SJSA1 (cell line): ENCODE results near the gene MAP3K21. TPM values are rescaled to one million over a fixed set of nuclear protein-coding genes. Genes with fewer than 3 reads are reported as not detected.
A peak's percentile ranks its signal among the peaks of the same experiment; 100 is the strongest.

ENCODE experiments used
- DNase-seq, 2 experiments: peaks; one replicate each; pipeline ENCODE4 v3.0.0-alpha.2; 2015 to 2020; ENCODE audit warnings: low spot score in 2 of 2, low read depth in 1 of 2
- H3K27ac ChIP-seq: fragments of 250-450 bp; sonication (Bioruptor Pico); 2 replicates; pipeline ENCODE4 v1.5.1; 2020; ENCODE audit warnings: mild to moderate bottlenecking, moderate library complexity
- H3K27me3 ChIP-seq: fragments of 250-450 bp; sonication (Bioruptor Pico); replicated peaks from 2 replicates; pipeline ENCODE4 v1.5.1; 2020; ENCODE audit warnings: mild to moderate bottlenecking, moderate library complexity
- H3K36me3 ChIP-seq: fragments of 250-450 bp; sonication (Bioruptor Pico); 2 replicates; pipeline ENCODE4 v1.5.1; 2020; ENCODE audit warnings: mild to moderate bottlenecking
- H3K4me1 ChIP-seq: fragments of 250-450 bp; sonication (Bioruptor Pico); replicated peaks from 2 replicates; pipeline ENCODE4 v1.6.1; 2021; ENCODE audit warnings: mild to moderate bottlenecking
- H3K4me3 ChIP-seq: fragments of 250-450 bp; sonication (Bioruptor Pico); 2 replicates; pipeline ENCODE4 v1.5.1; 2020; ENCODE audit warnings: mild to moderate bottlenecking
- H3K9me3 ChIP-seq: fragments of 250-450 bp; sonication (Bioruptor Pico); replicated peaks from 2 replicates; pipeline ENCODE4 v1.5.1; 2020; ENCODE audit warnings: mild to moderate bottlenecking
- total RNA-seq: library from RNA; depleted of rRNA; stranded (reverse); fragments of >200 nt; shearing (Covaris generic); gene quantifications from 2 replicates; pipeline ENCODE4 v1.2.3, GENCODE V29; 2014

Gene MAP3K21
- total RNA-seq, 1 experiment from 2014 or later, result 0.13 TPM

GRCh38 chr1:233393084-233393840 lies 65.7 kb downstream of the MAP3K21 start:
- H3K4me1 ChIP-seq, result no peaks in the 10 kb centered on the region
- H3K36me3 ChIP-seq, result no peaks in the 10 kb centered on the region
- no peak overlapping the region for H3K27ac ChIP-seq
- H3K4me3 ChIP-seq, result no peak overlapping the region
- H3K27me3 ChIP-seq, result no peaks in the 10 kb centered on the region
- no peaks in the 10 kb centered on the region for H3K9me3 ChIP-seq
- DNase-seq, result no peak

GRCh38 chr1:233393926-233394680 lies 66.6 kb downstream of the MAP3K21 start:
- no peak overlapping the region for H3K4me3 ChIP-seq
- H3K36me3 ChIP-seq, result no peaks in the 10 kb centered on the region
- H3K27me3 ChIP-seq, result no peaks in the 10 kb centered on the region
- 0 out of 2 replicates have a peak, but pooled peaks cover 2% of the 10 kb centered on the region for H3K9me3 ChIP-seq
- H3K27ac ChIP-seq, result no peak overlapping the region
- no peak for DNase-seq
- H3K4me1 ChIP-seq, result no peaks in the 10 kb centered on the region

GRCh38 chr1:233394860-233395717 lies 67.6 kb downstream of the MAP3K21 start:
- no peaks in the 10 kb centered on the region for H3K4me1 ChIP-seq
- H3K4me3 ChIP-seq, result no peak overlapping the region
- H3K27me3 ChIP-seq, result no peaks in the 10 kb centered on the region
- DNase-seq, result peak in 1 of 2 experiments; percentile 24
- H3K27ac ChIP-seq, result no peak overlapping the region
- H3K9me3 ChIP-seq, result 0 out of 2 replicates have a peak, but pooled peaks cover 2% of the 10 kb centered on the region
- no peaks in the 10 kb centered on the region for H3K36me3 ChIP-seq

DNA sequence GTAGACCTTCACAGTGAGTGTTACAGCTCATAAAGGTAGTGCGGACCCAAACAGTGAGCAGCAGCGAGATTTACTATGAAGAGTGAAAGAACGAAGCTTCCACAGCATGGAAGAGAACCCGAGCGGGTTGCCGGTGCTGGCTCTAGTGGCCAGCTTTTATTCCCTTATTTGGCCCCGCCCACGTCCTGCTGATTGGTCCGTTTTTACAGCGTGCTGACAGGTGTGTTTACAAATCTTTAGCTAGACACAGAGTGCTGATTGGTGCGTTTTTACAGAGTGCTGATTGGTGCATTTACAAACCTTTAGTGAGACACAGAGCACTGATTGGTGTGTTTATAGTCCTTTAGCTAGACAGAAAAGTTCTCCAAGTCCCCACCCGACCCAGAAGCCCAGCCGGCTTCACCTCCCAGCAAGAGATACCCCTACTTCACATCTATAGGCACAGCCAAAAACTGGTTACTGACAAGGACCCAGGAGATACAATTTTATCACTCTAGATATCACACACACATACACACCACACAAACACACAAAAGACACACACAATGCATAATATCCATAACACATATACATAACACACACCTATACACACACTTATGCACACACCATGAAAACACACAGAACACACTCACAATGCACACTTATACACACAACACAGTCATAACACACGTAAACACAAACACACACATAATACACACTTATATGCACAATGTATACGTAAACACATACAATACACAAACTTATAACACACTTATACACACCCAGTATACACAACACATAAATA lies 68.5 kb downstream of the MAP3K21 start:
- 0 out of 2 replicates have a peak, but pooled peaks cover 2% of the 10 kb centered on the region for H3K9me3 ChIP-seq
- no peak overlapping the region for H3K4me3 ChIP-seq
- H3K36me3 ChIP-seq, result no peaks in the 10 kb centered on the region
- H3K4me1 ChIP-seq, result no peaks in the 10 kb centered on the region
- no peaks in the 10 kb centered on the region for H3K27me3 ChIP-seq
- H3K27ac ChIP-seq, result no peak overlapping the region
- DNase-seq, result no peak

DNA sequence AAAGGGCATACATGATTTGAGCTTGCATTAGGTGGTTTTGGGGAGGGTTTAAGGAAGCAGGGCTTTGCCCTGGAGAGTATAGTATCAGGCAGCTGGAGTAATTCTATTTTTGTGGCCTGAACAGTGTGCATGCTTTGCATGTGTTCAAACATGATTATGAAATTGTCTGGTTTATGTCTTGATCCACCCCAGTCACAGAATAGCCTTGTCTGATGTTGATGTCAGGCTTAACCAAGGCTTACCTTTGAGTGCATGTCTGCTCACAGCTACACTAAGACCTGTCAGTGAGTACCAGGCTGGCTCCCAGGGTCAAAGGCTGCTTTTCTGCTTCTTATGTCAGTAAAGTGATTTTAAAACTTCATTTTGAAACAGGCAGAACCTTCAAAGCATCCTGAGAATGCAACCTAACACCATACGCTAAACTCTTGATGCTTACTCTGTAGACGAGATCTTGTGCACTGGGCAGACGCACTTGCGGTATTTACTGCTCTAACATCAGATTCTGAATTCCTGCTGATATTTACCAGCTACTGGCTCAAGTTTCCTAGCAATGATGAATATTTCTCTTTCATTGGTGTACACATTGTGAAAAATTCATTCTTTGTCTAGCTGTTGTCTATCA lies 78.9 kb downstream of the MAP3K21 start:
- H3K4me1 ChIP-seq, result no peaks in the 10 kb centered on the region
- no peaks in the 10 kb centered on the region for H3K36me3 ChIP-seq
- H3K27ac ChIP-seq, result no peak overlapping the region
- no peak overlapping the region for H3K4me3 ChIP-seq
- no peak for DNase-seq
- no peaks in the 10 kb centered on the region for H3K27me3 ChIP-seq
- H3K9me3 ChIP-seq, result no peaks in the 10 kb centered on the region

DNA sequence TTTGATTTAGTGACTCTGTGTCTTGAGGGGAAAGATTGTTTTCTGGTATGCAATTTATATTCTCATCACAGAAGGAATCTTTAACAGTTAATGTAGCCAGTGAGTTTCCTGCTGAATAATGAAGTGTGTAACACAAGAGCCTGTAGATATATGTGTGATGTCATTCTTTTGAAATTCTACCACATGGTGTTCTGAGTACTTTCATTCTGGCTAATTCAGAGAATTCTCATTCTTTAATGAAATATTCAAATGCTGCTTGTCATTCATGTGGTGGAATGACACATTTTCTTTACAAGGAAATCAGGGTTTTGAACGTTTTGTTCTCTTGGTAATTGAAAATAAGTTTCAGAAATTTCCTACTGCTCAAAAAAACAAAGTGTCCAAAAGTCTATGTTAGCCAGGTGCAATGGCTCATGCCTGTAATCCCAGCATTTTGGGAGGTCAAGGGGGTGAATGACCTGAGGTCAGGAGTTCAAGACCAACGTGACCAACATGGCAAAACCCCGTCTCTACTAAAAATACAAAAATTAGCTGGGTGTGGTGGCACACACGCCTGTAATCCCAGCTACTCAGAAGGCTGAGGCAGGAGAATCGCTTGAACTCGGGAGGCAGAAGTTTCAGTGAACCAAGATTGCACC lies 79.6 kb downstream of the MAP3K21 start:
- Histone ChIP-seq H3K27ac (no peak overlapping the region), H3K4me3 (no peak overlapping the region), H3K4me1 (no peaks in the 10 kb centered on the region), H3K27me3 (no peaks in the 10 kb centered on the region), H3K9me3 (no peaks in the 10 kb centered on the region), H3K36me3 (no peaks in the 10 kb centered on the region)
- no peak for DNase-seq

GRCh38 chr1:233409540-233409939 lies 82.0 kb downstream of the MAP3K21 start:
- Histone ChIP-seq H3K4me1 (no peaks in the 10 kb centered on the region), H3K27ac (no peak overlapping the region), H3K9me3 (no peaks in the 10 kb centered on the region), H3K36me3 (no peaks in the 10 kb centered on the region), H3K4me3 (no peak overlapping the region), H3K27me3 (no peaks in the 10 kb centered on the region)
- DNase-seq, result no peak

- Histone ChIP-seq H3K4me1 (no peaks in the 10 kb centered on the region), H3K27ac (no peak overlapping the region), H3K9me3 (no peaks in the 10 kb centered on the region), H3K27me3 (no peaks in the 10 kb centered on the region), H3K36me3 (no peaks in the 10 kb centered on the region), H3K4me3 (no peak overlapping the region)
- DNase-seq, result no peak
Measured at GRCh38 chr1:233410906-233411305, 83.4 kb downstream of the MAP3K21 start.

DNA sequence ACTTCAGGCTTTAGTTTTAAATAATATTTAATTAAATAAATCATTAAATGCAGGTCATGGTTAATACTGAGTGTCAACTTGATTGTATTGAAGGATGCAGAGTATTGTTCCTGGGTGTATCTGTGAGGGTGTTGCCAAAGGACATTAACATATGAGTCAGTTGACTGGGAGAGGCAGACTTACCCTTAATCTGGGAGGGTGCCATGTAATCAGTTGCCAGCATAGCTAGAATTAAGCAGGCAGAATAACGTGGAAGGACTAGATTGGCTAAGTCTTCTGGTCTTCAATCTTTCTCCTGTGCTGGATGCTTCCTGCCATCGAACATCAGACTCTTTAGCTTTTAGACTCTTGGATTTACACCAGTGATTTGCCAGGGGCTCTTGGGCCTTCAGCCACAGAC lies 85.3 kb downstream of the MAP3K21 start:
- H3K27ac ChIP-seq, result no peak overlapping the region
- no peaks in the 10 kb centered on the region for H3K36me3 ChIP-seq
- H3K27me3 ChIP-seq, result no peaks in the 10 kb centered on the region
- H3K4me3 ChIP-seq, result no peak overlapping the region
- no peak for DNase-seq
- no peaks in the 10 kb centered on the region for H3K9me3 ChIP-seq
- H3K4me1 ChIP-seq, result no peaks in the 10 kb centered on the region

DNA sequence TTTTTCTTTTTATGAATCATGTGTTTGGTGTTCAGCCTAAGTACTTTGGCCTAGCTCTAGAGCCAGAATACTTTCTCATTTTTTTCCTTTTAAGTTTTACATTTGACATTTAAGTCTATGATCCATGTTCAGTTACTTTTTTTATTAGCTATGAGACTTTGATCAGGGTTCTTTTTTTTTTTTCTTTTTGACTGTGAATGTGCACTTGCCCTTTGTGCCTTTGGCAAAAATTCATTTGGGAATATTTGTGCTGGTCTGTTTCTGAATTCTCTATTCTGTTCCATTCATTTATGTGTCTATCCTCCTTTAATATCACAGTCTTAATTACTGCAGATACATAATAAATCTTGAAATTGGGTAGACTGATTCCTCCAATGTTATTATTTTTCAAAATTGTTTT lies 93.8 kb downstream of the MAP3K21 start:
- DNase-seq, result no peak
- Histone ChIP-seq H3K27me3 (no peaks in the 10 kb centered on the region), H3K27ac (no peak overlapping the region), H3K4me1 (no peaks in the 10 kb centered on the region), H3K9me3 (no peaks in the 10 kb centered on the region), H3K36me3 (no peaks in the 10 kb centered on the region), H3K4me3 (no peak overlapping the region)

GRCh38 chr1:233424779-233425178 lies 97.3 kb downstream of the MAP3K21 start:
- no peak for DNase-seq
- no peak overlapping the region for H3K4me3 ChIP-seq
- no peaks in the 10 kb centered on the region for H3K36me3 ChIP-seq
- H3K9me3 ChIP-seq, result no peaks in the 10 kb centered on the region
- H3K27ac ChIP-seq, result no peak overlapping the region
- no peaks in the 10 kb centered on the region for H3K4me1 ChIP-seq
- H3K27me3 ChIP-seq, result no peaks in the 10 kb centered on the region

DNA sequence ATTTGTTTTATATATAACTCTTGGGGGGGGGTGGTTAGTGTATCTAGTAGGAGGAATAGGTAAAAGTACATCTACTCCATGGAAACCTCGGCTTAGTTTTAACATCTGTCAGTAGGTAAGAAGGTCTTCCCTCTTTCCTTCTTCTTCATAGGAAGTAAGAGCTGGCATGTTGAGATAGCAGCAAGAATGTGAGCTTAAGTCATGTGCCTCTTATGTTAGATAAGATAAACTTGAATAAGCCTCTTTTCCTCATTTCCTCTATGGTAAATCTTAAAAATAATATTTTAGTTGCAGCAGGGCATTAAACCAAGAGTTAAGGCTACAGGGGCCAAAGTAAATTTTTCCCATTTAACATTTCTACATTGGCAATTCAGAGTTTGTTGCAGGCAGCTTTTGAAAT lies 100.4 kb downstream of the MAP3K21 start:
- Histone ChIP-seq H3K36me3 (no peaks in the 10 kb centered on the region), H3K27ac (no peak overlapping the region), H3K27me3 (no peaks in the 10 kb centered on the region), H3K4me1 (no peaks in the 10 kb centered on the region), H3K4me3 (no peak overlapping the region), H3K9me3 (no peaks in the 10 kb centered on the region)
- no peak for DNase-seq
